Epithelial cell of prostate (primary cell): ENCODE data around the gene INPP5J.

Source experiments
- DNase-seq: peaks from one replicate; pipeline ENCODE4 v3.0.0-alpha.2; 2011; ENCODE audit warnings: low read depth, low spot score
- H3K27ac ChIP-seq: fragments of 450-650 bp; 2 replicates; pipeline ENCODE4 v1.5.1; 2017; ENCODE audit warnings: mild to moderate bottlenecking

Gene INPP5J

DNA sequence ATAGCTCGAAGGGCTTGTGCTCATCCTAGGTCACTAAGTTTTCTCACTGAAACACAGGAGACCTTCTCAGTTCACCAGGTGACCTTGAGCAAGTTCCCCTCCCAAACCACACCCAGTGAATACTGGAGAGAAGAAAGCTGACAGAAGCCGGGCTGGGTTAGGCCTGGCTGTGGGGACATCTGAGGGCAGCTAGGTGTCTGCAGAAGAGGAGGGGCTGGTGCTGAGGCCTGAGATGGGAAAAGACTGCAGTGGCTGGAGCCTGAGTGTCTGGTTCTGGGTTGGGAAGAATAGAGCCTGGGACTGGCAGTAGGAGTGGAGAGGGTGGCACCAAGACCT, 602 bp upstream of the INPP5J start:
- DNase-seq: no peak
- no peak overlapping the region for H3K27ac ChIP-seq

DNA sequence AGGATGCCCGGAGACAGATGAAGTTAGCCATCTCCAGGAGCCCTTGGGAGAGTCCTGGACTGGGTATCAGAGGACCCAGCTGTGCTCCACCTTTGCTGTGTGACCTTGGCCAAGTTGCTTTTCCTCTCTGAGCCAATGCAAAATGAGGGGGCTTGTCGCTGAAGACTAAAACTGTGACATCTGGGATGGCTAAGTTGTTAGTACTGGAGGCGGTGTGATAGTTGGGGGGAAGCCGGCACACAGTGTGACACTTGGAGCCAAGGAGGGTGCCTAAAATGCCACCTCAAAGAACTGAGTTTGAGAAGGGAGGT, 481 bp downstream of the INPP5J start:
- H3K27ac ChIP-seq: no peak overlapping the region
- no peak for DNase-seq

DNA sequence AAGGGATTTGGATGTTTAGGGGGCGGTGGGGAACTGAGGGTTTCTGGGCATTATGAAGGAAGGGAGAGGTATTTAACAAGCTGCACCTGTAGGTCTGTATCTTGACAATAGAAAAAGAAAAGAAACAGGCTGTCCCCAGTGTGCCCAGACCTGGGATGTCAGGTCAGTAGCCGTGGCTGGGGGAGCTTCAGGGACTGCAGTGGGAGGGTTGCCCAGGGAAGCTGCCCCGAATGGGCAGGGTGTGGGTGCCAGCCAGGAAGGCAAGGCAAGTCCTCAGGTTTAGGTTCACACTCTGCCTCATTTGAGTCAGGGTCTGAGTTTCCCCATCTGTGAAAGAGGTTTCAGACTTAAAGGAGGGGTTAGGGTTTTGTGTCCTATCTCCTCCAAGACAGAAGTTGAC, 1.5 kb downstream of the INPP5J start:
- H3K27ac ChIP-seq: no peak overlapping the region
- no peak for DNase-seq

DNA sequence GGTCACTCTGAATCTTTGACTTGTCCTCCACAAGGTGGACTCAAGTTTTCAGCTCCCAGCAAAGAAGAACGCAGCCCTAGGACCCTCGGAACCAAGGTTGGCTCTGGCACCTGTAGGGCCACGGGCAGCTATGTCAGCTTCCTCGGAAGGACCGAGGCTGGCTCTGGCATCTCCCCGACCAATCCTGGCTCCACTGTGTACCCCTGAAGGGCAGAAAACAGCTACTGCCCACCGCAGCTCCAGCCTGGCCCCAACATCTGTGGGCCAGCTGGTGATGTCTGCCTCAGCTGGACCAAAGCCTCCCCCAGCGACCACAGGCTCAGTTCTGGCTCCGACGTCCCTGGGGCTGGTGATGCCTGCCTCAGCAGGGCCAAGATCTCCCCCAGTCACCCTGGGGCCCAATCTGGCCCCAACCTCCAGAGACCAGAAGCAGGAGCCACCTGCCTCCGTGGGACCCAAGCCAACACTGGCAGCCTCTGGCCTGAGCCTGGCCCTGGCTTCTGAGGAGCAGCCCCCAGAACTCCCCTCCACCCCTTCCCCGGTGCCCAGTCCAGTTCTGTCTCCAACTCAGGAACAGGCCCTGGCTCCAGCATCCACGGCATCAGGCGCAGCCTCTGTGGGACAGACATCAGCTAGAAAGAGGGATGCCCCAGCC, 2.2 kb downstream of the INPP5J start:
- no peak for DNase-seq
- H3K27ac ChIP-seq: no peak overlapping the region

DNA sequence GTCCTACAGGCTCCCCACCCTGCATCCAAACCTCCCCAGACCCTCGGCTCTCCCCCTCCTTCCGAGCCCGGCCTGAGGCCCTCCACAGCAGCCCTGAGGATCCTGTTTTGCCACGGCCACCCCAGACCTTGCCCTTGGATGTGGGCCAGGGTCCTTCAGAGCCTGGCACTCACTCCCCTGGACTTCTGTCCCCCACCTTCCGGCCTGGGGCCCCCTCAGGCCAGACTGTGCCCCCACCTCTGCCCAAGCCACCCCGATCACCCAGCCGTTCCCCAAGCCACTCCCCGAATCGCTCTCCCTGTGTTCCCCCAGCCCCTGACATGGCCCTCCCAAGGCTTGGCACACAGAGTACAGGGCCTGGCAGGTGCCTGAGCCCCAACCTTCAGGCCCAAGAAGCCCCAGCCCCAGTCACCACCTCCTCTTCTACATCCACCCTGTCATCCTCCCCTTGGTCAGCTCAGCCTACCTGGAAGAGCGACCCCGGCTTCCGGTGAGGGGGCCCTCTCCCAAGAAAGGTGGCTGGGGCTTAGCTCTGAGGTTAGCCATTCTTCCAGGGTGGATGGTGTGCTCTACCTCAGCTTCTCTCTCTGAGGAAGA, 2.9 kb downstream of the INPP5J start:
- DNase-seq: no peak
- H3K27ac ChIP-seq: no peak overlapping the region

DNA sequence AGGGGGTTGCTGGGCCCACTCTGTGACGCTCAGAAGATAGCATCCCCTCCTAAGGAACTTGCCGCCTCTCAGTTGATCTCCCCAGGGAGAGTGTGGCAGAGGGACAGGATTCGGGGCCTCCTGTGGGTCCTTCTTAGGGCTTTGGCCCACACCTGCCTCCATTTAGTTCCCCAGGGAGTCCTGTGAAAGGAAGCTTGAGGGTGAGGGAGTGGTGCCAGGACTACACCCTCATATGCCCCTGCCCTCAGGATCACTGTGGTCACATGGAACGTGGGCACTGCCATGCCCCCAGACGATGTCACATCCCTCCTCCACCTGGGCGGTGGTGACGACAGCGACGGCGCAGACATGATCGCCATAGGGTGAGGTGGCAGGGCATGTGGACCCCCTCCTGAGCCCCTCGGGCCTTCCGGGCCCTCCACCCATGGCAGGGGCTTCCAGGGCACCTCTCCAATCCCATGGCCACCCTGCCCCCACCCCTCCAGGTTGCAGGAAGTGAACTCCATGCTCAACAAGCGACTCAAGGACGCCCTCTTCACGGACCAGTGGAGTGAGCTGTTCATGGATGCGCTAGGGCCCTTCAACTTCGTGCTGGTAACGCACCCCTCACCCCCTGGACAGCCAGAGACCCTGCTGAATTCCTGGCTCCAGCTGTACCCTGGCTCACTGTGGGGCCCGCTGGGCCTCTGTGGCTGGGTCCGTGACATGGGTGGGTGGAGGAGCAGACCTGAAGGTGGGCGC, 3.5 kb downstream of the INPP5J start:
- DNase-seq: no peak
- H3K27ac ChIP-seq: no peak overlapping the region

DNA sequence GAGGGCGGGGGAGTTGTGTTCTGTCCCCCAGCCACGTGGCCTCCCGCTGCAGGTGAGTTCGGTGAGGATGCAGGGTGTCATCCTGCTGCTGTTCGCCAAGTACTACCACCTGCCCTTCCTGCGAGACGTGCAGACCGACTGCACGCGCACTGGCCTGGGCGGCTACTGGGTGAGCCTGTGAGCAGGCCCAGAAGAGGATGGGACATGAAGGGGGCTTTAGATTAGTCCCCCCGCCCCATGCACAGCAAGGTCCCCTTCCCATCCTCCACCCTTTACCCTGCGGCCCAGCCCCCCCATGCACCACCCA, 4.1 kb downstream of the INPP5J start:
- no peak for DNase-seq
- no peak overlapping the region for H3K27ac ChIP-seq

DNA sequence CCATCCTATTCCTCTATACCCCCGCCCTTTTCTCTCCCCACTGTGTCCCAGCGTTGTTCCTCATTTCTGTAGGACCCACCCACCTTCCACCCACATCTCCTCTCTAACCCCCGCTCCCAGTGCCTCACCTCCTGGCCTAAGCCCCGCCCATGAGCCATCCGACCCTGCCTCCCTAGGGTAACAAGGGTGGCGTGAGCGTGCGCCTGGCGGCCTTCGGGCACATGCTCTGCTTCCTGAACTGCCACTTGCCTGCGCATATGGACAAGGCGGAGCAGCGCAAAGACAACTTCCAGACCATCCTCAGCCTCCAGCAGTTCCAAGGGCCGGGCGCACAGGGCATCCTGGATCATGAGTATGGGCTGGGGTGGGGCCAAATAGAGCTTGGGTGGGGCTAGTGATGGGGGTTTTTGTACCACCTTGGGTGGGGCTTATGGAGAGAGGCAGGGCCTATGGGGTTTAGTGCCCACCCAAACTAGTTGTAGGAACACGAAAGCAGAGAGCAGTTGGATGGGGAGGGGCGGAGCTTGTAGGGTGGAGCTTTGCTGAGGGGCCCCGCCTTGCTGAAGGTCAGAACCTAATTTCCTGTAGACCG, 4.5 kb downstream of the INPP5J start:
- DNase-seq: no peak
- no peak overlapping the region for H3K27ac ChIP-seq

DNA sequence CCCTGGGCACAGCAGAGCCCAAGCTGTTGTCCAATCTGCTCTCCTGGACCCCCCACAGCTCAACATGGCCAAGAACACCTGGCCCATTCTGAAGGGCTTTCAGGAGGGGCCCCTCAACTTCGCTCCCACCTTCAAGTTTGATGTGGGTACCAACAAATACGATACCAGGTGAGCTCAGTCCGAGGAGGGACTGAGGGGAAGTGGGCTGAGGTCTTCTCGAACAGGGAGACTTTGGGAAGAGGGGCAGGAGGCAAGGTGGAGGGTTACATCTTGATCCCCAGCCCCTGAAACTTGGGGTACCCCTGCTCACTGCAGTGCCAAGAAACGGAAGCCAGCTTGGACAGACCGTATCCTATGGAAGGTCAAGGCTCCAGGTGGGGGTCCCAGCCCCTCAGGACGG, 5.4 kb downstream of the INPP5J start:
- DNase-seq: no peak
- no peak overlapping the region for H3K27ac ChIP-seq

DNA sequence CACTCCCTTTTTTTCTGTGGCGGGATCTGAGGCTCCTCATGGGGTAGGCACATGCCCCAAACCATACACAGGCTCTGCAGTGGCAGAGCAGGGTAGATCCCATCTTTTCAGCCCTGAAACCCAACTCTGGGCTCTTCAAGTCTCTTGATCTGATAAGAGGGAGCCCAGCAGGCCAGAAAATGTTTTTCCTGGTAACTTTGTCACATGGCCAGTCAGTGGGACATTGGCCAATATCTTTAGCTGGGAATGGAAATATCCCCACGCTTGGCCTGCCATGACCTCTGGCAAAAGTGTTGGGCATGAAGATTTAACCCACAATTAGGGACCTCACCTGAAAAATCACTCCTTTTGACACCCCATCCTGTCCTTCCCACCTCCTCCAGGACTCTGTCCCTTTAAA, 8.1 kb downstream of the INPP5J start:
- DNase-seq: no peak
- H3K27ac ChIP-seq: no peak overlapping the region

DNA sequence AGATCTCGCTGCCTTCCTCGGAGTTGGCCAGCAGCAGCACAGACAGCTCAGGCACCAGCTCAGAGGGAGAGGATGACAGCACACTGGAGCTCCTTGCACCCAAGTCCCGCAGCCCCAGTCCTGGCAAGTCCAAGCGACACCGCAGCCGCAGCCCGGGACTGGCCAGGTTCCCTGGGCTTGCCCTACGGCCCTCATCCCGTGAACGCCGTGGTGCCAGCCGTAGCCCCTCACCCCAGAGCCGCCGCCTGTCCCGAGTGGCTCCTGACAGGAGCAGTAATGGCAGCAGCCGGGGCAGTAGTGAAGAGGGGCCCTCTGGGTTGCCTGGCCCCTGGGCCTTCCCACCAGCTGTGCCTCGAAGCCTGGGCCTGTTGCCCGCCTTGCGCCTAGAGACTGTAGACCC, 11.1 kb downstream of the INPP5J start:
- no peak for DNase-seq
- H3K27ac ChIP-seq: no peak overlapping the region

DNA sequence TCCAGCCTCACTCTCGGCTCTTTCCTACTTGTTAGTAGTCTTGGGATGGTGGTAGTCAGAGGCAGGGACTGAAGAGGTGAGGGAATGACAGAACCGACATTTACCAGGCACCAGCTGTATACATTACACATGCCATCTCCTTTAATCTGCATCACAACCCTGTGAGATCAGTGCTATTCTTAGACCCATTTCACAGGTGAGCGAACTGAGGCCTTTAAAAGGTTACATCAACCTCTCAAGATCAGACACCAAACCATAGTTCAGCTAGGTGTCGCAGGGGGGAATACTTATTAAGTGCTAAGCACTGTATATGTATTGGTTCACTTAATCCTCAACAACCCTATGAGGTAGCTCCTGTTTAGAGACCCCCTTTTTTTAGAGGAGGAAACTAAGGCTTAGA, 11.9 kb downstream of the INPP5J start:
- no peak for DNase-seq

DNA sequence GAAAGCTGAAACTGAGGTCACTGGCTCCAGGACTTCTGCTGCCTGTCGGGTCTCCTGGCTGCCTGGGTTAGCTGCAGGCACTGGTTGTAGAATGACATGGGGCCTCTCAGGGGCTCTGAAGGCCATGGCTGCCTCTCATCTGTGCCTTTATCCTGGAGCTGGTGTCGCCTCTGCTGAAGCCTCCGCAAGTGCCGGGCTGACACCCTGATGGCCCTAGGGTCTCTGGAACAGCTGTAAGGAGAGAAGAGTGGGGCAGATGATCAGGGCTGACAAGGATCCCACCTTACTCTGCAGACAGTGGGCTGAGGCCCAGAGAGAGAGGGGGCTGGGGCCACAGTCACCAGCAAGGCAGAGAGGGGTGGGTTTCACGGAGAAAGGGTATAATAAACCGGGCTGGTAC, 12.9 kb downstream of the INPP5J start:
- no peak for DNase-seq

More for the DNA sequence above, 11.9 kb downstream of the INPP5J start:
- H3K27ac ChIP-seq: no peak overlapping the region

DNA sequence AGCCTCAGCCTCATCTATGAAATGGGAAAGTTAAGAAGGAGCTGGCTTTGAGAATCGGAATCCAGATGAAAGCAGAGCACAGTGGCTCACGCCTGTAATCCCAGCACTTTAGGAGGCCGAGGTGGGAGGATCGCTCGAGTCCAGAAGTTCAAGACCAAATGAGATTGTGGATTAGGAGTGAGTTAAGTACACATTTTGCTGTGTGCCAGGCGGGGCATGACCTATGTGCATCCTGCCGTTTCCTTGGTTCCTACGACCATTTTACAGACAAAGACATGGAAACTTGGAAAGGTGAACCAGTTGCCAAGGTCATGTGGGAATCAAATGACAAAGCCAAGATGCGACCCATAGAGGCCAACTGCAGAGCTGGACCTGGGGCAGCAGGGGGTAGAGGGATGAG, 13.4 kb downstream of the INPP5J start:
- DNase-seq: no peak
- H3K27ac ChIP-seq: no peak overlapping the region

More for the DNA sequence above, 12.9 kb downstream of the INPP5J start:
- H3K27ac ChIP-seq: no peak overlapping the region

DNA sequence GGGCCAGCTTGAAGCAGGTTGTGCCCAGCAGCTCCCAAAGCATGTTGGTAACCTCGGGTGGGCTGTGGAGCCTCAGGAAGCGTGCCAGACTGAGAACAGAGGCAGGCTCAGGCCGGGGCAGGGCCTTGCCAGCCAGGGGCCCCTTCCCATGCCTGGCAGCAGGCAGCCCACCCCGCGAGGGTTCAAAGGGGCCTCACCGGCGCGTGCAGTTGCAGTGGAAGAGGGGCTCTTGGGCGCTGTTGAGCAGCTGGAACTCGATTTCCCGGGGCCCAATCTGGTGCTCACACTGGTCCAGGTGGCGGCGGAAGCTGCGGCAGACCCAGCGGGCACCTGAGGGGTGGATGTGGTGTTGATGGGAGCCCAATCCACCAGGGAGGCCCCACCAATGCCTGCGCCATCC, 13.9 kb downstream of the INPP5J start:
- no peak for DNase-seq

DNA sequence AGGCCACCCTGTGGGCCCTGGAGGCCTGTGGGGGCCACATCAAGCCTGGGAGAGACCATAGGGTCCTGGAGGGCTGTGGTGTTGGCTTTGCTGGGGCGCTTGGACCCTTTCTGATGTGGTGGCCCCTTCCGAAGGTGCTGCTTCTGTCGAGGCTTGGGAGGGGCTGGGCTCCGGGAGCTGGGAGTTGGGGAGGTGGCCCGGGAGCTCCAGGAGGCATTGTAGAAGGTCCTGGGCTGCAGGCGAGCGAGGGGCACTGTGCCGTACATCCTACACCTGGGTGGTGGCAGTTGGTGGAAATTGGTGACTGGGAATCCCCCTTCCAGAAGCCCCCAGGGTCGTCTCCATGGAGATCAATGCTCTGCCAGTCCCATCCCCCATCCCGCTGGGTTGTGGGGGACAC, 15.0 kb downstream of the INPP5J start:
- H3K27ac ChIP-seq: no peak overlapping the region
- DNase-seq: no peak

More for the DNA sequence above, 13.9 kb downstream of the INPP5J start:
- no peak overlapping the region for H3K27ac ChIP-seq

DNA sequence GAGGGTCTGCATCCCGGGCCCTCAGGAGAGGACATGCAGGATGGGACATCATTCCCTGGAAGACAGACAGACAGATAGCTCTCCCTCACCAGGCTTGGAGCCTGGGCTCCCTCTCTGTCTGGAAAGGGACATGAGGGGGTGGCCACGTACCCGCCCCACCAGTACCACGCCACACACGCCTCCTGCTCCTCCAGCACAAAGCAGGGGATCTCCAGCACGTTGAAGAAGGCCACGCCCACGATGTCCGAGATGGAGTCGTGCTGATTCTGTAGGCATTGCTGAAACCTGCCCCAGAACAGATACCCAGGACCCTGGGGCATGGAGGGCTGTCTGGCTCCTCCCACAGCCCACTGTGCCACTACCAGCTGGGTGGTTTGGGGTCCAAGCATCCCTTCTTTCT, 15.4 kb downstream of the INPP5J start:
- no peak overlapping the region for H3K27ac ChIP-seq
- no peak for DNase-seq

DNA sequence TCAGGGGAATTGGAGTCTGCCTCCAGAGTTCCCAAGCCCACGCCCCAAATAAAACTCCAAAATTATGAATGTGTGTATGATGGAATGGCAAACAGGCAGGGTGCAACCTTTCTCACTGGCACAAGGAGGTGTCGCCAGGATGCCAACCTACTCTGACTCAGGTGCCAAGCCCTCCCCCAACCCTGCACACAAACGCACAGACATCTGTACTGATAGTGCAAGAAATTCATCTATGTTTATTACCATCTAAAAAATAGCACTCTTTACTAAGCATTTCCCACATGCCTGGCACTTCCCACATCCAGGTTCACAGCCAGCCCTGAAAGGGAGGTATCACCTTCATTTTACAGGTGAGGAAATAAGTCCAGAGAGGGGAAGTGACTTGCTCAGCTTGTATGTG, 16.3 kb downstream of the INPP5J start:
- DNase-seq: no peak
- H3K27ac ChIP-seq: no peak overlapping the region

DNA sequence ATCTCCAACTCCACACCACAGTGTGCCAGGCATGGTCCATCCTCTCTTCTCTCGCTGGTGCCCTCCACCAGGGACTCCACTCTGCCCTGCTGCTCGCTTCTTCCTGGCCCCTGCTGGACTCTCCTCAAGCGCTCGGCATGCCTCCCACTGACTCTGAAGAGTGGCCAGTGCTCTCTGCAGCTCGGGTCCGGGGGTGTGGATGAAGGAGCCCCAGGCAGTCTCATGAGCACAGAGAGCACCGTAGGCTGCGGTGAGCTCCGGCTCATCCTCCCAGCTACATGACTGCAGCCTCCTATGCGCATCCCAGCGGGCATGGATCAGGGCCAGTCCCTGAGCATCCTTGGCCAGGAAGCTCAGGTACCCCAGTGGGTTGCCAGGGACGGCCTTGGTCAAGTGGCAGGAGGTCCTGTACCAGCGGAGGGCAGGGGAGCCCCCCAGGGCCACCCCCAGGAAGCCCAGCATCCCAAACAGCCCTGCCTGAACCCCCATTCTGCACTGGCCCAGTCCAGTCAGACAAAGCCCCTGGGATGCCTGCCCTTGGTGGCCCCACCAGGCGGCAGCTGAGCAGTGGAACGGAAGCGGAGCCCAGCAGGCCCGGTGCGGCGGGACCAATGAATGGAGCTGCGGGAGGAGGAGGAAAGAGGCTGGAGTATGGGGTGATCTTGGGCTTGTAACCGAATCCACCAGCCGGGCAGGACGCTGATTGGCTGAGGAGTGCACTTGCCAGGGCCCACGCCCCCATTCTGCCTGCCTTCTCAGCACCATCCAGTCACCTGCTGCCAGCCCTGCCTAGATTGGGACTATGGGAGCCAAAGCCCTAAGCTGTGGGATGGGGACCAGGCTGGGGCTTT, 17.3 kb downstream of the INPP5J start, which contains the start of gene PLA2G3:
PLA2G3 (minus strand) TSS at position 643 of the 851 bp plus-strand sequence; CDS start at position 489, 154 bp downstream.
- no peak for DNase-seq
- no peak within 1 kb of the TSS for H3K27ac ChIP-seq

DNA sequence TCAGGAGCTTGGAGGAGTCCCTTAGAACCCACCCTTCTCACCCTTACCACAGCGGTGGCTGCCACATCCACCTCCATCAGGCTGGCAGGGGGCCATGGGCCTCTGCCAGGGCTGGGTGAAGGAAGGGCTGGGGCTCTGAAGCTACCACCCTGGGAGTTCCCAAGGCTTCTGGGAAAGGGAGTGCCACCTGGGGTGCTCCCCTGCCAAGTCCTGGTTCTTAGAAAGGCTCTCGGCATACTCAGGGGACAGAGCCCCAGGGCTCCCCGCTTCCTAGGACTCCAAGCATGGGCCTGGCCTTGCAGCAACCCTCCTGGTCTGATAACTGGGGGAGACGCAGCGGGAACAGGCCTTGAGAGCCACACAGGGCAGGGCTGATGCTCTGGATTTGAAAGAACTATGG, 18.0 kb downstream of the INPP5J start:
- no peak for DNase-seq
- no peak overlapping the region for H3K27ac ChIP-seq

DNA sequence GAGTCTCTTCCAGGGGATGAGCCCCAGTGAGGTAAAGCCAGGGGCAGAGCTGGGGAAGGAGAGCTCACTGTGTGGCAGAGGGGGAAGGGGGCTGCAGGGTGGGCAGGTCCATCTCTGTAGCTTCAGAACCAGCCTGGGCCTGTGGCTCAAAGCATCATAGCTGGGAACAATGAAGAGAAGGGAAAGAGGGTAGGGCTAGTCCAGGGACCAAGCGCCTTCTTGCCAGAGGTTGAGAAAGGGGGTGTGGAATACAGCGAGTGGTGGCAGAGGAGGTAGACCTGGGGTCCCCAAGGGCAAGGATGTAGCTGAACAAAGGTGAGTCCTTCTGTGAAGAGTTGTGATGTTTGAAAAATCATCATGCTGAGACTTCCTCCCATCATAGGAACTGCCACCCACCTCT, 18.8 kb downstream of the INPP5J start:
- no peak for DNase-seq
- H3K27ac ChIP-seq: no peak overlapping the region
